GM12864 (cell line): ENCODE measurements around the gene TRAPPC10.

Experiments
- DNase-seq: peaks from one replicate; pipeline ENCODE4 v3.0.0-alpha.2; 2011; ENCODE audit warnings: low read depth
- H3K4me3 ChIP-seq: 2 replicates; pipeline ENCODE4 v1.5.1; 2011; ENCODE audit warnings: mild to moderate bottlenecking, low read depth, low read length, control low read depth
- TF ChIP-seq, protein P1 (sequence below): IDR thresholded peaks from 2 replicates; pipeline ENCODE4 v1.5.1; 2011; ENCODE audit warnings: low read depth, mild to moderate bottlenecking, moderate library complexity, low read length, control low read depth, inconsistent platforms; ENCODE audit errors: missing control alignments

The TRAPPC10 gene

DNA sequence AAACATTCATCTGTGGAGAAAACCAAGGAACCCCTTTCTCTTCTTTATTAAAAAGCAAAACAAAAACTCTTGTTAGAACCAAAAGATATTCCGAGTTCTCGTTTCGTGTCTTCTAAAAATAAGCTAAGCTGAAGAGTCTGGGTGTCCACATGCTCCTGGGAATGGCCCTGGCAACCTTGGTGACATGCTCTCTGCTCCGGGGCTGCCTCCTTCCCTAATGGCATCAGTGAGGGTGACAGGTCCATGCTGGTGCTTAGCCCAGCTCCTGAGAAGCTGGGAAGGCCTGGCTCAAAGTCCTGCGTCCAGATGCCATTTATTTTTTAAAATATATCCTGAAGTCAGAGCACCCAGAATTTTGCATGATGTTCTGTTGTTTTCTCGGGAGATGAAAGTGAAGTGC lies 24.6 kb upstream of the TRAPPC10 start:
- TF ChIP-seq, protein P1, sequence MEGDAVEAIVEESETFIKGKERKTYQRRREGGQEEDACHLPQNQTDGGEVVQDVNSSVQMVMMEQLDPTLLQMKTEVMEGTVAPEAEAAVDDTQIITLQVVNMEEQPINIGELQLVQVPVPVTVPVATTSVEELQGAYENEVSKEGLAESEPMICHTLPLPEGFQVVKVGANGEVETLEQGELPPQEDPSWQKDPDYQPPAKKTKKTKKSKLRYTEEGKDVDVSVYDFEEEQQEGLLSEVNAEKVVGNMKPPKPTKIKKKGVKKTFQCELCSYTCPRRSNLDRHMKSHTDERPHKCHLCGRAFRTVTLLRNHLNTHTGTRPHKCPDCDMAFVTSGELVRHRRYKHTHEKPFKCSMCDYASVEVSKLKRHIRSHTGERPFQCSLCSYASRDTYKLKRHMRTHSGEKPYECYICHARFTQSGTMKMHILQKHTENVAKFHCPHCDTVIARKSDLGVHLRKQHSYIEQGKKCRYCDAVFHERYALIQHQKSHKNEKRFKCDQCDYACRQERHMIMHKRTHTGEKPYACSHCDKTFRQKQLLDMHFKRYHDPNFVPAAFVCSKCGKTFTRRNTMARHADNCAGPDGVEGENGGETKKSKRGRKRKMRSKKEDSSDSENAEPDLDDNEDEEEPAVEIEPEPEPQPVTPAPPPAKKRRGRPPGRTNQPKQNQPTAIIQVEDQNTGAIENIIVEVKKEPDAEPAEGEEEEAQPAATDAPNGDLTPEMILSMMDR, result no peak
- no peak overlapping the region for H3K4me3 ChIP-seq
- no peak for DNase-seq

DNA sequence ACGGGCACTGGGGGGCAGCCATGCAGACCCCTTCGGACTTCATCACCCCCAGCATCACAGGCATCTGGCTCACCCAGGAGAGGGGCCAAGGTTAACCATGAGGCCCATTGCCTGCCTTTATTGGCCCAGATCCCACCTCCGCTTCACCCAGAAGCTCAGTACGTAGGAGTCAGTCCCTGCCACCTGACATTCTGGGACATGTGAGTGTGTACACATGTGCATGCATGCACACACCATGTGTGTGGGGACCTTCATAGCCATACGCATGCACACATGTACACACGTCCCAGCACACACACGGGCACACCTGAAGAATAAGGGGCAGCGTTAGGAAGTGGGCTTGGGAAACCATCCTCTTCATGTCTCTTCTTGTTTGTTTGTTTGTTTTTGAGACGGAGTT lies 24.1 kb upstream of the TRAPPC10 start:
- DNase-seq, result no peak
- no peak overlapping the region for H3K4me3 ChIP-seq
- TF ChIP-seq, protein P1, result no peak

DNA sequence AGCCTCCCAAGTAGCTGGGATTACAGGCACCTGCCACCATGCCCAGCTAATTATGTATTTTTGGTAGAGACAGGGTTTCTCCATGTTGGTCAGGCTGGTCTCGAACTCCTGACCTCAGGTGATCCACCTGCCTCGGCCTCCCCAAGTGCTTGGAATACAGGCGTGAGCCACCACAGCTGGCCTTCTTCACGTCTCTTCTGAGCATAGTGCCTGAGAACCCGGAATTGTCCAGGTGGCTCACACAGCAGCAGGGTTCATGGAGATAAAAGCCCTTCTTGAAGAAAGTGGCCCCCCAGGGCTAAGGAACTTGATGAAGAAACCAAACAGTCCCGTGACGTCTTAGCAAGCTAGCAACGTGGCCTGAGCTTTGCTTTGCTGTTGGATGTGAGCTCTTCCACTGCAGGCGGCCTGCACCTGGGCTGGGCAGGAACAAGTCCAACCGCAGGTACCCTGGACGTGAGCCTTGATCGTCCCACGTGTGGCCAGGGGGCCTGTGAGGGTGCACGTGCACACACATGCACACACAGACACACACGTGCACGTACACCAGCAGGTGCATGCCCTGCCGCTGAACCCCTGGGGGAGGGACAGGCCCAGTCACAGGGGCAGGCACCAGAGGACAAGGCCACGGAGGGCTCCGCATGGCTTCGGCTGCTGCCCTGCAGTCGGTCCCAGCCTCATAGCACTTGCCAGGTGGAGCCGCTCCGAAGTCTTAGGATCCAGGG lies 23.4 kb upstream of the TRAPPC10 start:
- TF ChIP-seq, protein P1, result no peak
- no peak overlapping the region for H3K4me3 ChIP-seq
- no peak for DNase-seq

- no peak for DNase-seq
- TF ChIP-seq, protein P1, result no peak
- no peak overlapping the region for H3K4me3 ChIP-seq
These were observed 22.7 kb upstream of the TRAPPC10 start for GRCh38 chr21:43989401-43989800.

DNA sequence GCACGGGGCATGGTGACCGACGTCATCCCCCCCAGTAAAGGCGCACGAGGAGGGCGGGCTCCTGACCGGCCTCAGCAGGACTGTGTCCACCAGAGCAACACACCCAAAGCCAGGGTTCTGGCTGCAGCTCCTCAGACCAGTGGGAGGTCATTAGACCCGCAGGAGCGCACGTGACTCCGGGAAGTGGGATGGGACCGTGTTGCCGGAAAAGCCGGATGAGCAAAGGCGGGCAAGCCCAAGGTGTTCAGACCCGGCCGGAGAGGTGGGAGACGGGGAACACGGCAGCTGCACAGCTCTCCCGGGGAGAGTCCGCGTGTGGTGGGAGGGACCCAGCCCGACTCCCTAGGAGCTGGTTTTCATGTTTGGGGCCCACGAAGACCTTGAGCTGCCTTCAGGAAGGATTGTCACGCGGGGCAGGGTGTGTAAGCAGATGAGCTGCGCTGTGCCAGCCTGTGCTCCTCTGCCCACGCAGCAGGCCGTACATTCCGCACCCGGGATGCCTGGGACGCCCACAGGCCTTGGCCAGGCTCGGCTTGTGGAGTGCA lies 20.6 kb upstream of the TRAPPC10 start:
- TF ChIP-seq, protein P1, result no peak
- H3K4me3 ChIP-seq, result no peak overlapping the region
- no peak for DNase-seq

- TF ChIP-seq, protein P1, result no peak
- H3K4me3 ChIP-seq, result no peak overlapping the region
- DNase-seq, result no peak
These were observed 20.0 kb upstream of the TRAPPC10 start for GRCh38 chr21:43992121-43992520.

DNA sequence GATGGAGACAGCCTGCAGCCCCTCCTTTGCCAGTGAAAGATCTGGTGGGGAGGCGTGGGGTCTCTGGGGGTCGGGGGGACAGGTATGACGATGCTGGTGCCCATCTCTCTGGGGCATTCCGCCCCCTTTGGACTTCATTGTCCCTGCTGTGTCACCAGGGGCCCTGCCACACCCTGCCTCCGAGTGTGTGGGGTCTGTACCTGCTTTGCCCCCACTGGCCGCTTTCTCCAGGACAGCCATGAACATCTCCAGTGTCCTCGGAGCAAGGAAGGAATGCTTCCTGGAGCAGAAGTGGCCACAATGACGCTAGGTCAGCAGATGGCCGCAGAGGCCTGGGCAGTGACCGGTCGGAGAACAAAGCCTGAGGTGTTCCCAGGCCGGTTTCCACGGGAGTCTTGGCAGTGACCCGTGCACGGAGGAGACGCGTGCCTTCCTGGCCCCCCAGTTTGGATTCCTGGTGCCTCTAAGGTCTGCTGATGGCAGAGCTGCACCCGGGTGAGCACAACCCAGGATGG lies 18.6 kb upstream of the TRAPPC10 start:
- no peak overlapping the region for H3K4me3 ChIP-seq
- TF ChIP-seq, protein P1, result no peak
- DNase-seq, result no peak
